Measurements from ENCODE around the gene HARBI1.

The HARBI1 gene

DNA sequence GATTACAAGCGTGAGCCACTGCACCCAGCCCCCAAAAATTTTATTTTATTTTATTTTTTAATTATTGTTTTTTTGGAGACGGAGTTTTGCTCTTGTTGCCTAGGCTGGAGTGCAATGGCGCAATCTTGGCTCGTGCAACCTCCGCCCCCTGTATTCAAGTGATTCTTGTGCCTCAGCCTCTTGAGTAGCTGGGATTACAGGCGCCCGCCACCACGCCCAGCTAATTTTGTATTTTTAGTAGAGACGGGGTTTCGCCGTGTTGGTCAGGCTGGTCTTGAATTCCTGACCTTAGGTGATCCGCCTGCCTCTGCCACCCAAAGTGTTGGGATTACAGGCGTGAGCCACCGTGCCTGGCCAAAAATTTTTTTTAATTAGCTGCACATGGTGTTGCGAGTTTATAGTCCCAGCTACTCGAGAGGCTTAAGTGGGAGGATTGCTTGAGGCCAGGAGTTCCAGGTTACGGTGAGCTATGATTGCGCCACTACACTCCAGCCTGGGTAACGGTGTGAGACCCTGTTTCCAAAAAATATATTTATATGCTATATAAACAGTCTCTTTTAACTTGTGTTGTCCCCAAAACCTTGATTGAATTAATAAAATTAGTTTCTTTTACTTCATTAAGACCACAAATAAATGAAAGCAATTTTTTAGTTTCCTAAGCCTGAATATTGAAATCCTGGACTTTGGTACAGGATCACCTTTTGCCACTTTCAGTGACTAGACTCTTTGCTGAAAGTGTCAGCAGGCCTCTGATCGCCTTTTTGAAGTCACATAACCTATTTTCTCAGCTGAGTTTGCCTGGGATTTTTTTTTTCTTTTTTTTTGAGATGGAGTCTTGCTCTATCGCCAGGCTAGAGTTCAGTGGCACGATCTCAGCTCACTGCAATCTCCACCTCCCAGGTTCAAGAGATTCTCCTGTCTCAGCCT is 16.5 kb upstream of the HARBI1 start:
- no peak for DNase-seq

DNA sequence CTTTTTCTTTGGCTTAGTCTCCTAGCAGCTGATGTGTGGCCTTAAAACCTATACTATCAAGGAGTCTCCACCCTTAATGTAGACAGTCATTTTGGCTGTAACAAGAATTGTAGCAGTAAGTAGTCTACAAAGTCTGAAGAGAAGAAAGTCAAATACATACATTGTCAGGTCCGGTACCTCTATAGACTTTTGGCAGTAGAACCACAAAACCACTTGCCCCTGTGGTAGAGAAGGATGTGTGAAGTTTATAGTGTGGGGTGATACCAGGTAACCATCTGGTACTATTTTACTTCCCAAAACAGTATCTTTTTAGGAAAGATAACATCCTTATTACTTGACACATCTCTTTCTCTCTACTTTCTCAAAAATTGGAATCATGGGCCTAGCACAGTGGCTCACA is 15.5 kb upstream of the HARBI1 start:
- DNase-seq = no peak

DNA sequence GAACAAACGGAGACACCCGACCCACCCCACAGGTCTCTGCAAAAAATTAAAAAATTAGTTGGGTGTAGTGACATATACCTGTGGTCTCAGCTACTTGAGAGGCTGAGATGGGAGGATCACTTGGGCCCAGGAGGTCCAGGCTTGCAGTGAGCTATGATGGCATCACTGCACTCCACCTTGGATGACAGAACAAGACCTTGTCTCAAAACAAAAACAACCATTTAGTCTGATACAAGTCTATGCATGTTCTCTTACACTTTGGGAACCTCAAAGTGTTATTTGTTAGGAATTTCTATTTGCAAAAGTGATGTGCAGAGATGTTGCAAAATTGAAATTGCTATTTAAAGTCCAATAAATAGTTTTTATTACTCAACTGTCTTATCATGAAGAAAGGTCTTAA is 14.6 kb upstream of the HARBI1 start:
- DNase-seq = no peak

DNA sequence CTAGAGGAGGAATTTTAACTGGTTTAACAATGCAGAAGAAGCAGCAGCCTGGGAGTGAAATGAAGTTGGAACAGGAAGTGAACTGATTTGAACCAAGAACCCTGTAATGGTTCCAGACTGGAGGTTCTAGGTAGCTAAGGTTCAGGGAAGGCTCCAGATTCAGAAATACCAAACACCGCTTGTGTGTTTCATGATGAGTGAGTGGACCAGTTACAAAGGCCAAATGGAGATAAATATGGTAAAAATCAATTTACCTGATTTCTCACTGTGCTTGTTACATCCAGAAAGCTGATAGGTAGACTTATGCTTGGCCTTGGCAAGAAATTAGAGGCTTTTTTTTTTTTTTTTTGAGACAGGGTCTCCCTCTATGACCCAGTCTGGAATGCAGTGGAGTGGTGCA is 13.2 kb upstream of the HARBI1 start:
- DNase-seq = no peak

DNA sequence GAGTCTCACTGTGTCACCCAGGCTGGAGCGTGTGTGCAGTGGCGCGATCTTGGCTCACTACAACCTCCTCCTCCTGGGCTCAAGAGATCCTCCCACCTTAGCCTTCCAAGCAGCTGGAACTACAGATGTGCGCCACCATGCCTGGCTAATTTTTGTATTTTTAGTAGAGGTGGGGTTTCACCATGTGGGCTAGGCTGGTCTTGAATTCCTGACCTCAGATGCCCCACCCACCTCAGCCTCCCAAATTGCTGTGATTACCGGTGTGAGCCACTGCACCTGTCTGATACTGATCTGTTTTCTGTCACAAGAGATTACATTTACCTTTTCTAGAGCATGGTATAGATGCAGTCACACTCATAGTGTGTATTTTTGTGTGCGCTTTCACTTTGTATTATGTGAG is 11.9 kb upstream of the HARBI1 start:
- no peak for DNase-seq

DNA sequence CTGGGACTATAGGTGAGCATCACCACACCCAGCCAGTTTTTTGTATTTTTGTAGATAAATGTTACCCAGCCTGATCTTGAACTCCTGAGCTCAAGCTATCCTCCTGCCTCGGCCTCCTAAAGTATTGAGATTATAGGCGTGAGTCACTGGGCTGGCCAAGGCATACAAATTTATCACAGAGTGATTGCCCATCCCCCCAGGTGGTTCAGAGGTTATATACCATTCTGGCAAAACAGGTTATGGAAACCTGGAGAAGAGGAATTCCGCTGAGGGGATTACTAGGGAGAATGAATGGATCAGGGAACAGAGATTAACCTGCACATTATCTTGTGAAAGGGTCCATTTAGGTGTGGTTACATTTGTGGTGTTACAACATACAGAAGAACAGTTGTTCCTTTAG is 8.4 kb upstream of the HARBI1 start:
- no peak for DNase-seq

DNA sequence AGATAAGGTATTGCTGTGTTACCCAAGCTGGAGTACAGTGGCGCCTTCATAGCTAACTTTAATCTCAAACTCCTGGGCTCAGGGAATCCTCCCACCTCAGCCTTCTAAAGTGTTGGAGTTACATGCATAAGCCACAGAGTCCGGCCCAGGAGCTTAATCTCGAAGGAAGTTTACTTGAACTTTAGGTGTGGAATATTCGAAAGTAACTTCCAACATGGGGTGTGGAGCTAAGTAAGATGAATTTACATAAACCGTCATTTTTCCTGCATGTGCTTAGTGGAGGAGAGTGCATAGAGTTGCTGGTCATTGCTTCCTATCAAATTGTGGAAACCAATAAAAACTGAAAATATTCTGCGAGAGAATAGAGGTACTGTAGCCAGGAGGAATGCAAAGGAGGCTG is 1.8 kb upstream of the HARBI1 start:
- DNase-seq = no peak

DNA sequence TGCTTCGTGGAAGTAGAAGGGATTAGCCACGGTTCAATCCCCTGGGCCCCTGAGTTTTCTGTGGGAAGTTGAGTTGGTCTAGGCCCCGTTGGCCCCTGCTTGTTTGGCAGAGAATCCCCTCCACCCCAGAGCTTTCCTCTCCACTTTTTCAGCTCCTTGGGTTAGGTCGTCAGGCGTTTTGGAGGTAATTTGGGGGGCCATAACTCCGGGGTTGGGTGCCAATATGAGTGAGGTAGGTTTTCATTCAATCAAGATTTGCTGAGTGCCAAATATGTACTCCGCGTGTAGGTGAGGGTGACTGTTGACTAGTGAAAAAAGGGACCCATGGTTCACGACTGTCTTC is 916 bp upstream of the HARBI1 start:
- no peak for DNase-seq

DNA sequence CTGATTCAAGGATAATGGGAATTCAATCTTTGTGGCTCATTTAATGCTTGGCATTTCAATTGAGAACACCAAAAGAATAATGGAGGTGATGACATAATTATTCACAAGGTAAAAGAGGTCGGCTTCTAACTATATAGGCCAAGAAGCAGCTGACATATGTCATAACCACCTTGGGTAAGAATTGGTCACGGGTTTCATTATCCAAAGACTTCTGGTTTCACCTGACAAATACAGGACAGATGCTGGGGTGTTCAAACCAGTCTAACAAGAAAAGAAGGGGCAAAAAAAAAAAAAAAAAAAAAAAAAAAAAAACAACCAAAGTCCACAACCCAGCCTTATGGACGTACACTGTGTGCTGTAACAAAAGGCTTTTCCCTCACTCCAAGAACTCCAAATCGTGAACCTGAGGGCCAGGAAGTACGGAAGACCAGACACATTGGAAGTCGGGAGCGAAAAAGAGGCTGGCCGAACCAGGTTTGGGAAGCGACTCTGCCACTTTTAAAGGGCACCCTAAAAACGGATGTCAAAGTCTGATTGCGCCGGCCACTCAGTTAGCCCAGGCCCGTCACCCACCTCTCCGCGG is 385 bp downstream of the HARBI1 start:
- DNase-seq = no peak

DNA sequence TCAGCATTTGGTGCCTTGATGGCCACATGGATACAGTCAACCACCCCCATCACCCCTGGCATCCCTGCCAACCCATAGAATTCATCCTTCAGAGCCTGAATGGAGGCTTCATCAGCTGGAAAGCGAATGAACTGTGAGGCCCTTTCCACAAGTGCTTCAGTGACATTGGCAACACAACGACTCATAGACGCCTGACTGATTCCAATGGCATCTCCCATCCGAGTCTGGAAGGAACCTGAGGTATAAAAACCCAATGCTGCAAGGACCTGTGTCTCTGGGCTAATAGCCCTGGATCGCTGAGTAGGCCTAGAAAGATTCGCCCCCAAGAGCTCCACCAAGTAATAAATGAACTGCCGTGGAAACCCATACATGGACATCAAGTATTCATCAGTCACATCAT is 1.3 kb downstream of the HARBI1 start:
- no peak for DNase-seq

DNA sequence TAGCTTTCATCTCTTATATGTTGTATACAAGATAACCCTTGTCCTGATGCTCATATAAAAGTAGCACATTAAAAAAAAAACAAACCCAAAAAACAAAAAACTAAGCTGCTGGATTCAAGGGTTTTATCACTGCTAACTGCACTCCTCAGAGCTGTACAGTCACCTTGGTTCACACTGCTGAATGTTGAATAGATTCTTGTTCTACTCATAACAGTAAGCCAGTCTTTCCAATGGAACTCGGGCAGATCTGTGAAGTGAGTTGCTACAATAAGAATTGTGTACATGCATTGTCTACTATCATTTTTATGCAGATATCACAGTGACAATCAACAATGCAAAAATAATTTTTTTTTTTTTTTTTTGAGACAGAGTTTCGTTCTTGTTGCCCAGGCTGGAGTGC is 4.7 kb downstream of the HARBI1 start:
- DNase-seq = no peak

DNA sequence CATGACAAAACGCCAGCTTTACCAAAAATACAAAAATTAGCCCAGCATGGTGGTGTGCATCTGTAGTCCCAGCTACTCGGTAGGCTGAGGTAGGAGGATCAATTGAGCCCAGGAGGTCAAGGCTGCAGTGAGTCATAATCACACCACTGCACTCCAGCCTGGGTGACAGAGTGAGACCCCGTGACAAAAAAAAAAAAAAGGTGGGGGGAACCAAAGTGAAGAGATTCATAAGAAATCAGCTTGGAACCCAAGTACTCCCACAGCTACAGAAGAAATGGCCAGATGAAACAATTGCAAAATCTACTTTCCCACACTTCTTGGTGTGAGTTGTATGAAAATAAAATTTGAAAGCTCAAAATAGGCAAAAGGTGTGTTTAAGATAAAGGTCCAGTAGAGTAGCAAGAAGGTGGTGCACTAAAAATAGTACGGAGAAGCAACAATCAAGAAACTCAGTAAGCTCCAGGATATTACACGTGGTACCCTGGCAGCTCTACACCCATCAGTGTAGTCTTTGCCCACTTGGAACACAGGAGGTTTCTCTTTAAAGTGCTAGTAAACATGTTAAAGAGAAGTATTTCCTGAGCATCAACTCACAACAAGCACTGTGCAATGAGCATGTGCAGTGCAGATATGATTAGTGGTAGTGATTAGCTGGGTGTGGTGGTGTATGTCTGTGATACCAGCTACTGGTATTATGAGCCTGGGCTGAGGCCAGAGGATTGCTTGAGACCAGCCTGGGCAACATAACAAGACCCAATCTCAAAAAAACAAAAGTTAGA is 5.3 kb downstream of the HARBI1 start:
- DNase-seq = no peak

DNA sequence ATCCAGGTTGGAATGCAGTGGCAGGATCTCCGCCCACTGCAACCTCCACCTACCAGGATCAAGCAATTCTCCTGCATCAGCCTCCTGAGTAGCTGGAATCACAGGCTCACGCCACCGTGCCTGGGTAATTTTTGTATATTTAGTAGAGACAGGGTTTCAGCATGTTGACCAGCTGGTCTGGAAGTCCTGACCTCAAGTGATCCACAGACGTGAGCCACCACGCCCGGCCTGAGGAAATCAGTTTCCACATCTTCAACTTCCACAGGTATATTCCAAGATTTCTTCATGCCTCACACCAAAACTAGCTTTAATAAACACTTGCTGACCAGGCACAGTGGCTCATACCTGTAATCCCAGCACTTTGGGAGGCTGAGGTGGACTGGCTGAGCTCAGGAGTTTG is 7.6 kb downstream of the HARBI1 start:
- DNase-seq = no peak

DNA sequence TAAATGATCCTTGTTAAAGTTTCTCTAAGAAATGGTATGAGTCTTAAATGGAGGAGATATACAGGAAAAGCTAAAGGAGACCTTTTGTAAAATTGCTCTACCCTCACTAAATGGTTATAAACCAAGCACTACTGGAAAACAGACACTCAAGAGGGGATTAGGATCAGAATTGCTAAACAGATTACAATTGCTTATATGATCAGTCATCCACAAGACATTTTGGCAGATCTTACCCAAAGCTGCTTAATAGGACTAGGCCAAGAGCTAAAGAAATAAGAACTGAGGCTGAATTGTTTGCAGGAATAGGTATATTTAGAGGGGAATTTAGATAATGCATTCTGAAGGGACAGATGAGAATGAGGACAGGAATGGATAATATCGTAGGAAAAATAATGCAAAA is 9.5 kb downstream of the HARBI1 start:
- DNase-seq = no peak

DNA sequence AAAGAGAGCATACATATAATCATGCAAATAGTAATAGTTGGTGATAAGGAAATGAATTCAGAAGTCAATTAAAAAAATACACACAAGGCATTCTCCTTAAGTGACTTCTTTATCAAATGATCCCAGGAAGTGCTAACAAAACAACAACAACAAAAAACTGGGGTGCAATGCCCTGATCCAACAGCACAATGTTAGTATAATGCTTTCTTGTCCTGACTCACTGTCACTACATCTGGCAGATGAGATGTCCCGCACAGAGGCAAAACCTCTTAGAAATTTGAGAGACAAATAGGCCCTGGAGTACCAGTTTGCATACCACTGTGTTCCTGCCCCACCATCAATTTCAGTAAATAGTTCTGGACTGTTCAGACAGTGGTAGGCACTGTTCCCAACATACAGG is 12.2 kb downstream of the HARBI1 start:
- no peak for DNase-seq

DNA sequence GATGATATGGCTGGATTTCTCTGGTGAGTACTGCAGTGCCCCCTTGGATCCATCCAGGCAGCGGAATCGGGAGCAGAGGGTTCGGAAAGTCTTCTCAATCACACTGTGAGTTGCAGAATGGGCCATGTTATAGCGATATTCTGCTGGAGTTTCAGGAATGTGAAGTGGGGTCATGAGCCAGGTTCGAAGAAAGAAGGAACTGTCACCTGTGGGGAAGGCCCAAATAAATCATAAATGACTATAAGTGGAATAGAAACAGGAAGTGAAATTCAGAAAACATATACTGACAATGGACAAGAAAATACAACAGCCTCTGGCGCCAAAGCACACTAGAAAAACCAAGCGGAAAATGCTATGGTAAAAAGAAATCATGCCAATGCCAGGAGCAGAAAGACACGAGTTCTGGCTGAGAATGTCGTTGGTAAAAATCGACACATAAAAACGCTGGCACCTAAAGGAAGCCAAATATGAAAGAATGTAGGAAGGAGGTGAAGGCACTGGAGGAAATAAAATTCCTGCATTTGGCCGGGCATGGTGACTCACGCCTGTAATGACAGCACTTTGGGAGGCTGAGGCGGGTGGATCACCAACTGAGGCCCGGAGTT is 13.2 kb downstream of the HARBI1 start:
- no peak for DNase-seq

DNA sequence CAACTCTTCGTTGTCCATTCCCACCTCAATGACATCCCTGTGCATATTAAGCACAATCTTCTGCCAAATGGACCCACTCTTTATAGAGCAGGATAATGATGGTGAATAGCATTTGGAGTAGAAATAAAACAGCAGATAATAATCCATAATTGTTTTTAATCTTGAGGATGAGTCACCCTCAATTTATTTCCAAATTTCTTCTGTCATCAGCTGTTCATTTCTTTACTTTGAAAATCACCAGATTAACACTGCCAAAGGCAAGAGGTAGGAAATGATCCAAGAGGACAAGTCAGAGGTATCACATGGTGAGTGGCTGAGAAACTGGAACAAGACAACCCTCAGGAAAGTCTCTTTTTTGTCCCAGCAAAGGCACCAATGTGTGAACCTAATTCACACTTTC is 15.9 kb downstream of the HARBI1 start:
- no peak for DNase-seq

DNA sequence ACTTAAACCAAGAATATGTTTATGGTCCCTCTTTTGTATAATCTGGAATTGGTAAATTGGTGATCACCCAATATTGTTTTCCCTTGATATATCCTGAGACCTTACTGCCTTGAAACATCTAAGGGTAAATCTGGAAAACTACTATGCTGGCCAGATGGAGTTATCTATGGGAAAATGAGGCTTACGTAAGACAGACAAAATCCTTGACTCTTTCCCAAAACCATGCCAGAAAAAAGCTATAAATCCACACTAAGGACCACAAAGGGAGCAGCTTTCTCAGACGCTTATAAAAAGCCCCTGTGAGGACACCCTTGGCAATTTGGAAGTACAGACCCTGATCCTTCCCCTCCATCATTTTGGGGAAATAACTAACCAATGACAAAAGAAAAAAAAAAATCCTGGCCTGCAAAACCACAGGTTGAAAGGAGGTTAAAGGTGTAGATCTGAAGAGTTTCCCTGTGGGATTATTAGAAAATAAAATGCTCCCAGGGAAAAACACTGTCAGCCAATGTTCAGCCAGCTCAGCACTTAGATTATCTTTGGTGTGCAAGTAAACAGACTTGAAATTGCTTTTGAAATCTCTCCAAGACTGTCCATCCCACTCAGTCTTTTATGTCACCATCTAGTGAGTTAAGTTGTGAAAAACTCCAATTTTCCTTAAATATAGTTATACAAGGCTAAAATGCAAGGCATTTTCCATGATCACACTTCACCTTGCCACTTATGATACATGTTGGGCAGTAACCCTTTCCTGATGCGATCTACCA is 16.6 kb downstream of the HARBI1 start:
- DNase-seq = no peak

DNA sequence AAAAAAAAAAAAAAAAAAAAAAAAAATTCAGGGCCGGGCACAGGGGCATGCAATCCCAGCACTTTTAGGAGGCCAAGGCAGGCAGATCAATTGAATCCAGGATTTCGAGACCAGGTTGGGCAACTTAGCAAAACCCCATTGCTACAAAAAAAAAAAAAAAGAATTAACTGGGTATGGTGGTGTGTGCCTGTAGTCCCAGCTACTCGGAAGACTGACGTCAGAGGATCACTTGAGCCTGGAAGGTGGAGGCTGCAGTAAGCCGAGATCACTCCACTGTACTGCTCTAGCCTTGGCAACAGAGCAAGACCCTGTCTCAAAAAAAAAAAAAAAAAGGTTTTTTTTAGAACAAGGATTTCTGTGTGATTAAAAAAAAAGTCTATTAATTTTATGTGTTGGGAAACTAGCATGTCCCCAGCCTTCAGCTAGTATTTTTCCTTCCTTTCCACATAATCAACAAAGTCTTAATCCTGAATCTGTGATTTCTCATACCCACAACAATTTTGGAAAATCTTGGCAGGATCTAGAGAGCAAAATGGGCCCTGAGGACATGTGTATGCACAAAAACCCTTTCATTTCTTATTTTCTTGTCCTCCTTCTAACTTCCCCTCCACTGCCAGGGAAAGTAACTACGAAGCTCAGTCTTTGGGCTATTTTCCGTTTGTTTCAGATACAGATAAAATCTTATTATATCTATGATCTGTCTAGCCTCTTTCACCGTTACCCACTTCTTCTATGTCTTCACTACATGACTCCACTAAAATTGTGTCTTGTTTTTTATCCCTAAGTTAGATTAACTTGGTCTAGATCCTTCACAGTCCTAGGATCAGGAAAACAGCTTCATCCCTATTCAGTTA is 17.5 kb downstream of the HARBI1 start:
- no peak for DNase-seq

DNA sequence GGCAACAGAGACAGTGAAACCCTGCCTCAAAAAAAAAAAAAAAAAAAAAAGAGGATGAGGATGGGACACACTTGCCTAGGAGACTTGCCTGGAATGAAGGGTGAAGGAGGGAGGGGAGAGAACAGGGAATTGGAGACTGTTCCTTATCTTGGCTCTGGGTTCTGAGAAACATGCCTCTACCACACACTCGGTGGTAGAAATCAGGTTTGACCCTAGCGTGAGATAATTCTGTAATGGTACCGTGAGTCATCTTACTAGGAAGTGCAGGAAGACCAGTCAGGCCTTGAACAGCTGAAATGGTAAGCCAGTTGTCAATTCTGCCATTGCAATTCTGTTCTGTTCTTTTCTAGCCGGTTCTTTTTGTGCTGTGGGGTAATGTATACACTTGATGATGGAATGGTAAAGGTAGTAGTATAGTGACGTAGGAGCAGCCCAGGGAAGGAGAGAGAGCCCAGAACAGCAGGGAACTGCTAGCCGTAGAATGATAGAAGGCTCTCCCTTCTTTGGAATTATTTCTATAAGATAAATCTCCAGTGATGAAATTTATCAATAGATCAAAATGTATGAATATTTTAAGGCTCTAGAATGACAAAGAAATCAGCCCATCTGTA is 19.3 kb downstream of the HARBI1 start:
- no peak for DNase-seq

DNA sequence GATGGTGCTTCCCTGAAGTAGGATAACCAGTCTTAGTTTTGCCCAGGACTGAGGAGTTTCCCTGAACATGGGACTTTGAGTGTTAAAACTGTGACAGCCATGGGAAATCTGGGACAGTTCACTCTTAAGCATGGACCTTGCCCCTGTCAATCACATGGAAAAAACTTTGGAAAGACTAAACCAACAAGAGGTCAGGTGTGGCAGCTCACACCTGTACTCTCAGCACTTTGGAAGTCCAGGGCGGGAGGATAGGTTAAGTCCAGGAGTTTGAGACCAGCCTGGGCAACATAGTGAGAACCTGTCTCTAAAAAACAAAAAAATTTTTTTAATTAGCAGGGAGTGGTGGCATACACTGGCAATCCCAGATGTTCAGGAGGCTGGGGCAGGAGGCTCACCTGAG is 19.9 kb downstream of the HARBI1 start:
- no peak for DNase-seq

All from activated naive CD4-positive, alpha-beta T cell (primary cell).